GM19468 (cell line): ENCODE results near the gene PARVB.

Experiments used
- ATAC-seq: cut with Tn5 transposase; IDR thresholded peaks from one replicate; pipeline ENCODE4 v1.9.1; 2021; ENCODE audit warnings: mild to moderate bottlenecking, moderate library complexity, moderate number of reproducible peaks; ENCODE audit not compliant: unreplicated experiment; ENCODE audit errors: extremely low read depth

Gene PARVB

DNA sequence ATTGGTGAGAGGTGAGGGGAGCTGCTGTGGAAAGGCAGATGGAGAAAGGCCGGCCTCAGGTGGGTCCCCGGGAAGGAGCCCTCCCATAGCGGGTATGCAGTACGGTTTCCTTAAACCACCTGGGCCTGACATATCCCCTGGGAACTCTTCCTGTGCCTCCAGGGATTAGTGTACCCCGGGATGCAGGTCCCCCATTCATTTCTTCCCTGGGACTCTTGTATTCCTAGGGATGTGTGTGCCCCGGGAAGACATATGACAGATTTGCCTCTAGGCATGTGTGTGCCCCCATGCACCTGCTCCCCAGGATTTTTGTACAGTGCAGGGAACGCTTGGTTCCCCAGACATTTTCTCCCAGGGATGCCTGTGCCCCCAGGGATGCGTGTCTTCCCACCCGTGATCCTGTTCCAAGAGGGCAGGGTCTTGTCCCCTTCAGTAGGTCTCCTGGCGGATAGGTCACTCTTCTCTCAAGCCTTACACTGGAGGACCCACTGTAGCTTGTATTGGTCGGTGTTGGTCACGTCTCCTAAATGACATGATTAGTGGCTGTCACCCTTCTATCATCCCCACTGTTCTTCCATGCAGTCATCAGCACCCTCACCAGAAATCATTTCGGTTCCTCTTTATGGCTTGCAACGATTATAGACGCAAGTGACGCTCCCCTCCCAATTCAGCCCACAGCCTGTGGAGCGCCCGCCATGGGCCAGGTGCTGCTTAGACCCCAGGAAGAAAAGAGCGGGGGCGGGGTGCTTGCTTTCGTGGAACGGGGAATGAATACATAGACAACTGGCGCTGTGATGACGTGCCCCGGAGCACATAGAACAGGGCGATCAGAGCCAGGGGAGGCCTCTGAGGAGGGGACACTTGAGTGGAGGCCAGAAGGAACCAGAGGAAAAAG, 1.3 kb downstream of the PARVB start:
- ATAC-seq, result no peak

DNA sequence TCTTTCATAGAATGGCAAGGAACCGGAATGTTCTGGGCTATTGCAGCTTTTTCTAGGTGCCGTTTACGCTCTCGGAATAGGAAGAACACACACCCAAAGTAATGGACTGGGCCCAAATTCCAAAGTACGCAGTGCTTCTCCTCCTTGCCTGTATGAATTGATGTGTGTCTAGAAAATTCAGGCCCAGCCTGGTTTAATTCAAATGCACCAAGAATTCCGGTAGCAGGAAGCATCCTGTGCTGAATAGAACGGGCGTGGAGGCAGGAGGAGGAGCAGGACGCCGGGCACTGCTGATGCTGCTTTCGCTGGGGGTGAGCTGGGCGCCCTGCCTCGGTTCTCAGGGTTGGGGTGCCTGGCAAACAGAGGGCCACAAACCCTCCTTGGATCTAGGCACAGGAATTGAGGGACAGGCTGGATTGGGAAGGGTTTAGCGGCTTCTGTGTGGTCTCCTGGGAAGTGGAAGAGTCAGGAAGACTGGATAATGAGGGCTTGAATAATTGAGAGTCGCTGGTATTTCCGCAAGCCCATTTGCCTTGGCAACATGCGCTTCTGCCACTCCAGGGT, 2.0 kb downstream of the PARVB start:
- no peak for ATAC-seq

DNA sequence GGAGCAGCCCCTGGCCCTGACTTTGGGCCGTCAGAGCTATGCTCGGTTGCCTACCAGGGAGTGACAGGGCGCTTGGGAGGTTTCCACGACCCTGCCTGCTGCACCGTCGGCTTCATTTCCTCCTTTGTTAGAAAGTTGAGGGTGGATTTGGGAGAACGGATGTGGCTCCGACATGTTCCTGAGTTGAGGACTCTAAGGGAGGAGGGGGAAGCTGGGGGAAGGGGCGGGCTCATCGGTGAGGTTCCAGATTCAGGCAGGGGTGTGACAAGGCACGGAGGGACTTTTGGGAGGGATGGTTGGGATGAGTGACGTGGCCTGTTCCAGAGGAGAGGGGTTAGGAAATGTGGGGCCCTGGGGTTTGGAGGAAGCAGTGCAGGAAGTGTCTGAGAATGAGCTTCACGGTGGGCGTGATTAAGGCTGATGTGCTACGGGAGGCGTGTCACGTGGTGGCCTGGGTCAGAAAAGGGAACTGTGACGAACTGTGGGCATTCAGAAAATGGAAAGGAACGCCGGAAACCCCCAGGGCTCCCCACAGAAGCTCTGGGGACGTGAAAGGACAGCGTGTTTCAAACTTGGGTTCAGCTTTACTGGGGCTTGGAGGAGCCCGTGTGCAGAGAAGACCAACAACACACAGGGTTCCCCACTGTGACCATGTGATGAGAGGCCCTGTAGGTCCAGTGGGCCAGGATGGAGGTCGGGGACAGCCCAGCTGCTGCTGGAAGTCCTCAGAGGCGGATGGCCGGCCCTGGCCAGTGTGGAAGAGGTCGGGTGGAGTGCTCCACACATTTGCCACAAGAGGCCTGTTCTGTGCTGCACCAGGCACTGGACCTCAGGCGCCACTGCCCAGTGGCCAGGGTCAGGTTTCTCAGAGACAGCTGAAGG, 2.8 kb downstream of the PARVB start:
- peak; percentile 28 for ATAC-seq

DNA sequence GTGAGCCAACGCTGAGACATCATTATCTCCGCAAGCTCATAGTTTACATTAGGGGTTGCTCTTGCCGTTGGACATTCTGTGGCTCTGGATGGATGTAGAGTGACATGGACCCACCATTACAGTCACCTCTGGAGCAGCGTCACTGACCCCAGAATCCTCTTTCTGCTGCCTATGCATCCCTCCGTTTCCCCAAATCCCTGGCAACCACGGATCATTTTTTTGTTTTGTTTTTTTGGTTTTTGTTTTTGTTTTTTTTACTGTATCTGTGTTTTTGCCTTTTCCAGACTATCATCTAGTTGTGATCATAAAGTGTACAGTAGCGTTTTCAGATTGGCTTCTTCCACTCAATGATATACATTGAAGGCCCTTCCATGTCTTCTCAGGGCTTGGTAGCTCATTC, 4.0 kb downstream of the PARVB start:
- ATAC-seq, result no peak

DNA sequence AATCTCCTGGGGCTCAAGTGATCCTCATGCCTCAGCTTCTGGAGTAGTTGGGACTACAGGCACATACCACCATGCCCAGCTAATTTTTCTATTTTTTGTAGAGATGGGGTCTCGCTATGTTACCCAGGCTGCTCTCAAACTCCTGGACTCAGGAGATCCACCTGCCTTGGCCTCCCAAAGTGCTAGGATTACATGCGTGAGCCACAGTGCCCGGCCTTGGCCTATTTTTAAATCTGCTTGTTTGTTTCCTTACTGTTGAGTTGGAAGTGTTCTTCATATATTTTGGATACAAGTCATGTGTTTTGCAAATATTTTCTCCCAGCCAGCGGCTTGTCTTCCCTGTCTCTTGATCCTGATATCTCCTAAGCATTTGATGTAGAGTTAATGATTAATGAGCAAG, 5.0 kb downstream of the PARVB start:
- no peak for ATAC-seq

DNA sequence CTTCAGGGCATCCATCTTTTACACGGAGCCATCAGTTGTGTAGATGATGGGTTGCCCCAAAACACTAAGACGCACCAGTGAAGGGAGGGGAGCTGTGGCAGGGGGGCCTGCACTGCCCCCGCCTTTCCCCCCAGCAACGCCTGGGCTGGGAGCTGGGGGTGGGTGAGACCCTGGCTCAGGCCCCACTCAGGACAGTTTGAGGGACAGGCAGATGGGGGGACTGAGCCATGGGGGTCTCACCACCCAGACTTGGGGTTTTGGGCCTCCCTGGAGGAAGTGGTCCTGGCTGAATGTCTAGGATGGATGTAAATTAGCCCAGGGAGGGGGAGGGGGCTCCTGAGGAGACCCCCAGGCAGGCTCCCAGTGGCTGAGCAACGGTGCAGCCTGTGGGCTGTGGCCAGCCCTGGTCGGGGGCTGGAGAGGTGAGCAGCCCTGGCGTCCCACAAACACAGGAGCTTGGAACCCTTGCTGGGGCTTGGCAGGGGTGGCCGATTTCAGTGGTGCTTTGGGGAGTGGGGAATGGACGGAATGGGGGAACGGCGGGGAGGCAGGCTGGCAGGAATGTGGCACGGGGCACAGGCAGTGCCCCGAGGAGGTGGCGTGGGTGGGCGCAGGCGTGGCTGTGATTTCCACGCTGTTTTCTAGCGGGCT, 6.1 kb downstream of the PARVB start:
- ATAC-seq, result no peak

DNA sequence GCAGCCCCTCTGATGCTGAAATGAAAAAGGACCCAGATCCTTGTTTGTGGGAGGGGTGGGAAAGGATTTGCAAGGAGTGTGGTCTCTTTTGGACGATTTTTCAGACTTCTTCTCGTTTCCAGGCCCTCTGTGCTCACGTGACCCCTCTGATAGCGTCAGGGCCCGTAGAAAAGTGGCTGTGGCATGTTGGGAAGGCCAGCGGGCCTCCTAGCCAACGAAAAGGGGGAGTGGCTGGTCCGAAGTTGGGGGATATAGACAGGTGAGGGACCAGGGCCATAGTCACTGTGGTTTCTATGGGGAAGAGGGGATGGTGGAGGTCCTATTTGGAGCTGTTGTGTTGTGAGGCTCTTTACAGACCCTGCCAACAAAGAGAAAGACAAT, 6.6 kb downstream of the PARVB start:
- no peak for ATAC-seq

DNA sequence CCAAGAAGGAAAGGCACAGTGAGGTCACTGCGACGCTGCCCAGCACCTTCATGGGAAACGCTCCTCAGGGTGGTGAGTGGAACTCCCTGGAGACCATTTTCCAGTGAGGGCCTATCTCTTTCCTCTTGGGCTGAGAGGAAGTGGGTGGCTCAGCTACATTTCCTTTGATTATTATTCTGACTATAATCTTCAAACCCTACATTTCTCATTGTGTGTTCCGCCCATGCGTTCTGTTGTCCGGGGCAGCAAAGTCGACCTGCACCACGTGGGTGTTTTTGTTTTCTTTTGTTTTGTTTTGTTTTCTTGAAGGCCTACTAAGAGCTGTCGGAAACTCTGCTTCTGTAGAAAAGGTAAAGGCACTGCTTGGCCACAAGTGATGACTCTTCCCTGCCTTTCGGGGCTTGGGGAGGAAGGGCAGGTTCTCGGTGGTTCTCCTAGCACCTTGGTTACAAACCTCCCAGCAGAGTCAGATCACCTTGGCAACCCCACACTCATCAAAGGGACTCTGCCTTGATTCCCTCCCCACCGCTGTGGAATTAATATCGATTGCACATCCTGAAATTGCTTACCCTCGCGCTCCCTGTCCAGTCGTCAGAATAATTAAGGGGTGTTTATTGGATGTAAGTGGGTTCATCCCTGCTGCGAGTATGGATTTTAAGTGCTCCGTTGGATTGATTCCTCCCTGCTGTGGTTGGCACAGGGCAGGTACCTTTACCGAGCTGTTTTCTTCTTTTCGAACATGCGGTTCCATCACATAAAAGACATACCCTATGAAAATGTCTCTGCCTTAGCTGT, 7.3 kb downstream of the PARVB start:
- no peak for ATAC-seq

DNA sequence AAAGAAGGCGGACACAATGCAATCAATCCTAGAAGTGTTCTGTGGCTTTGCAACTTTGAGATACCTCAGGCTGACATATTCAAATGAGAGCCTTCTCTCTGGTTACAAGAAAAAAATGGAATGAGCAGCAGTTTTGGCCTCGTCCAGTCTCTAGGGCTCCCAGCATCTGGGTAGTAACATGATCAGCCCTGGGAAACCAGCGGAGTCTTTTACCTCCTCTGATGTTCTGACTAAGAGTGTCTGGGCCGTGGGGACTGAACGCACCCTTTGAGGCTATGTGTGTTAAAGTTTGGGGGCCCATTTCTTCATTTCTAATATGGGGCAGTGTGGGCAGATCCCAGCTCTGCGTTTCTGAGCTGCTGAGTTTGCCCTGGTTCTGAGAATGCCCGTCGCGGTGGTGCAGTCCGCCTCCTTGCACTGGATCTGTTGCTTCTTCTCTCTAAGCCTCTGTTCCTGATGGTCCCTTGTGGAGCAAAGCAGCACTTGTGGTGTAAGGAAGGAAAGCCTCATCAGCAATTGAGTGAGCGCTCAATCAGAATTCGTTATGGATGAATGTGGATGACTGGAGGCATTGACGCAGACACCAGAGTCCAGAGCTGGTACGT, 8.1 kb downstream of the PARVB start:
- ATAC-seq, result no peak

DNA sequence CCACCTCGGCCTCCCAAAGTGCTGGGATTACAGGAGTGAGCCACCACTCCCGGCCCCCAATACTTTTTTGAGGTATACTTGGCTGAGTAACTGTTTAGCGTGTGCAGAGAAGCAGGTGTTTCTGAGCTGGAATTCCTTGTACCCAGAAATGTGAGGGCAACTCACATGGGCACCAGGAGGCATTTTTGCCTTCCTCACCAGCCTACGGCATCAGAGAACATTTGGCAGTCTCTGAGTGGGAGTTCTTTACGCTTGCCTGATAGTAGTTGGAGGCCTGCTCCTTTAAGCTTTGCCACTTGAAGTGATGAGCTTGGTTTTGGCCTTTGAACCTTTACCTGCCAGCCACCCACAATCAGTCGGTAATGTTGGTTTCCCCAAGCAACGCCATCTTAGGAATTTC, 9.2 kb downstream of the PARVB start:
- no peak for ATAC-seq

DNA sequence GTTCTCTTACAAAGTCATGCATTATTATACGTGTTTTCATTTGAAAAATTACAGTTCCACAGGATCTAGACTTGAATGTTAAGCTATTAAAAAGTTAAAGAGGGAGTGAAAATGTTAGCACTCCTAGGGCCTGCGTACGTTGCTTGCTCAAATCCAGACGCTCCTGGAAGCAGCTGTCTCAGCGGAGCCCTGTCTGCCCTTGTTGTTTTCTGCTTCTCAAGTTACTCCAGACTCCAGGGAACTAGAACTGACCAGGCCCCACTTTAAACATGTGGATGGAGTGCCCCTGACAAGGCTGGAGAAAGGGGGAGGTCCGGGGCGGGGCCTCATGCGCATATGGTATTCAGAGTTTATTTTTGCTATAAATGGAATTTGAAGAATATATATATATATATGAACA, 9.6 kb downstream of the PARVB start:
- ATAC-seq, result no peak

DNA sequence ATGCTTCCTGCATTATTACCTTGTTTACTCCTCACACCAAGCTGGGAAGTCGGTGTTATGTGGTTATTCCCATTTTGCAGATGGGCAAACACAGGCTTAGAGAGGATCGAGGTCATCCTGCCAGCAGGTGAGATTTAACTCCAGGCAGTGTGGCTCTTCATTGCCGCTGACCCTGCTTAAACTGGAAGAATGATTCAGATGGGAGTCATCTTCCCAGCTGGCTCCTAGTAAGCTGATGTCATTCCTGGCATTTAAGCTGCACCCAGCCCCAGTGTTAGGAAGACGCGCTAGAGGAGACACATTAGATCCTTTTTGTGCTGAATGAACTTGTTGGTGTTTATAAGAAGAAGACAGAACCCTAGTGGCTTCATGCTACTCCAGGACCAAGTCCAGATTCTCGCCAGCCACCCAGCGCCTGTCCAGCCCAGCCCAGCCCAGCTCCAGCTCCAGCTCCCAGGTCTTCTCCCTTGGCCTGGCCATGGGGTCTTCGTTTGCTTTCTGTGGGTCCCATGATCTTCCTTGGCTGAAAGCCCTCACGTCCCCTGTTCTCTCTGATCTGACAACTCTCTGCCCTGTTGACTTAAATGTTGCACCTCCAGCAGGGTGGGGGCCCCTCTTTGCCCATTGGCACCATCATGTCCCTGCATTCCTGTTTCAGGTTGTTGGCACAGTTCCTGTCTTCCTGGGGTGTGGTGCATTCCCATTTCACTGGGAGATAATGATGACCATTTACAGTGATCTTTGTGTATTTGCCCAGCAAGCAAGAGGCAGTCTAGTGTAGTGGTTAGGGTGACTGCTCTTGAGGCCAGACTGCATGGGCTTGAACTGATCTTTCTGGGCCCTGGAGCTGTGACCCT, 13.6 kb downstream of the PARVB start:
- ATAC-seq, result no peak

DNA sequence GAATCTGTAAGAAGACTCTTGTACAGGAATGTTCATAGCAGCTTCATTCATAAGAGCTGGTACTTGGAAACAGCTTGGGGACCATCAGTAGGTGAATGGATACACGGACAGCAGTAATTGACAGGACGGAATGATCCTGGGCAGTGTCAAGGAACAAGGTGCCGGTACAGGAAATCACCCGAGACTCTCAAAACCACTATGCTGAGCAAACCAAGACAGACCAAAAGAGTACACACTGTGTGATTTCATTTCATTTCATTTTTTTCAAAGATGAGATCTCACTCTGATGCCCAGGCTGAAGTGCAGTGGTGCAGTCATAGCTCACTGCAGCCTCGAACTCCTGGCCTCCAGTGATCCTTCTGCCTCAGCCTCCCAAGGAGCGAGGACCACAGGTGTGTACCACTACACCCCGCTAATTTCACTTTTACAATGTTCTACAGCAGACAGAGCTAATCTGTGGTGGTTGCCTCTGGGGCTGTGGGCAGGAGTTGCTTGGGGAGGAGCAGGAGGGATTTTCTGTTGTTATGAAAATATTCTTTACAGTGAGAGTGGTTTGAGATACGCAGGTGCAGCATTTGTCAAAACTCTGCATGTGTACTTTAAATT, 15.6 kb downstream of the PARVB start:
- ATAC-seq, result no peak

DNA sequence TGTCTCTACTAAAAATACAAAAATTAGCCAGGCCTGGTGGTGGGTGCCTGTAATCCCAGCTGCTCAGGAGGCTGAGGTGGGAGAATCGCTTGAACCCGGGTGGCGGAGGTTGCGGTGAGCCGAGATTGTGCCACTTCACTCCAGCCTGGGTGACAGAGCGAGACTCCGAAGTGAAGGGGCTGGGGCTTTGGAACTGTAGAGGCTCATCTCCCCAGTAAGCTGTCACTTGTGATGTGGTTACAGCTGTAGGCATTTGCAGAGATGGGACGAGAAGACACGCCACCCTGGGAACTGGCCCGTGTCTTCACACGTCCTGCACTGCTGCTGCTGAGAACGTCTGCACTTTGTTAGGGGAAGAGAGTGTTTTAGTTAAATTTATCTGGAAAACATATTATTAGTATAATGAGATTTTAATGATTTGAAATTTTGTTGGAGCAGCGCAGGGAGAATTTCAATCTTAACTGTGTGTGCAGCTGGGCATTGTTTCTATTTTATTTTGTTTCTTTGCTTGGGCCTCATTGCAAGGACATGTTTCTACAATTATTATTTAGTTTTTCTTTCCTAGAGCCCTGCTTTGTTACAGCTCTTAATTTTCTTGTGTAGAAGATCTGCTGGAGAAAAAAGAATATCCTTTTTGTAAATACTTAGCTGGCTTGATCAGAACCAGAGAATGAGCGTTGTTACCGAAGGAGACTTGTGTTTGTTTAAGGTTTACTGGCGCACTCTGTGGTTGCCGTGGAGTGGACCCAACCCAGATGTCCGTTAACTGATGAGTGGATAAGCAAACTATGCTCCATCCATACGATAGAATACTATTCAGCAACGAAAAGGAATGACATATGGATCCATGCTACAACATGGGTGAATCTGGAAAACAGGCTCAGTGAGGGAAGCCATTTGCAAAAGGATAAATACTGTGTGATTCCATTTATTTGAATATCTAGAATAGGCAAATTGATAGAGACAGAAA, 18.4 kb downstream of the PARVB start:
- no peak for ATAC-seq

DNA sequence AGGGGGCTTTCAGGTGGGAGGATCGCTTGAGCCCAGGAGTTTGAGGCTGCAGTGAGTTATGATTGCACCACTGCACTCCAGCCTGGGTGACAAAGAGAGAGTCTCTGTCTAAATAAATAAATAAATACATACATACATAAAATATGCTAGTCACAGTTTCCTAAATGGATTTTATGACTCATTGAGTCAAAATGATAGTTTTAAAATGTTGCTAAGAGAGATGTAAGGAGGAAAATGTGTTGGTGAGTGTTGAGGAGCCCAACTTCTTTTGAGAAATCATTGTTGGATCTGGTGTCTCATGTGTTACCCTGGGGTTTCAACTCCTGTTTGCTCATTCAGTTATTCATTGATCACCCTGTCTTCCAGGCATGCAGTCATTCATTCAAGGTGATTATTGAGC, 21.0 kb downstream of the PARVB start:
- ATAC-seq, result no peak

DNA sequence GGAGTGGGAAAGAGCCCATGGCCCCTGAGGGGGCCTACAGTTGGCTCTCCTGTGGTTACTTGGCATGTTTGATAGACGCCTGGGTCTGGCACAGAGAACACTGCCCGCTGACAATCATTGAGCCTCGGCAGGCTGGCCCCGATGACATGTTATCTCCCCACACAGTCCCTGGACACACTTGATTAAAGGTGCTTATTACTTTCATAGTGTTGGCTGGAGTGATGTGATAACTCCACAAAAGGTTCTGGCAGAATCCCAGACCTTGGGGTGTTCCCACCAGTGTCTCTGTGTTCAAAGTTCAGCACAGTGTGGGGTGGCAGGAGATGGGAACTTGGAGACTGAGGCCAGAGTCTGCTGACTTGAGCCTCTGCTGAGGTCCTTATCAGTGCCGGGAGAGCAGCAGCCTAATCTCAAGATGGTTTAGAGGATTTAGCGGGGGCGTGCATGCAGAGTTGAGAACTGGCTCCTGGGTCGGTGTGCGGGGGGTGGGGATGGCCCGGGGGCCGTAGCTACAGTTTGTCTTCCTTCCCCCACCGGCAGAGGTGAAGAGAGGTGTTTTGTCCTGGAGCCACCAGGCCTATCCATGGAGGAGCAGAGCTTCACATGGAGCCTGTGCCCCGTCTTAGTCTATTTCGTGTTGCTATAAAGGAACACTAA, 22.5 kb downstream of the PARVB start:
- ATAC-seq, result no peak
